Erythroblast (primary cell): Measurements from ENCODE around the gene TH.

ENCODE experiments used
- GATA1 ChIP-seq: IDR thresholded peaks from 2 replicates; pipeline ENCODE4 v1.6.1; 2011; ENCODE audit warnings: low read depth, mild to moderate bottlenecking, control low read depth, low read length, moderate library complexity
- POLR2A ChIP-seq: IDR thresholded peaks from 2 replicates; pipeline ENCODE4 v1.6.1; 2011; ENCODE audit warnings: mild to moderate bottlenecking, low read length

GRCh38 chr11:2146051-2146450 is 25.6 kb downstream of the TH start:
- no peak for TF ChIP-seq POLR2A
- no peak for TF ChIP-seq GATA1
